ENCODE measurements around the gene C6orf47. TPM values are rescaled to one million over a fixed set of nuclear protein-coding genes. Genes with fewer than 3 reads are reported as not detected.
A peak's percentile ranks its signal among the peaks of the same experiment; 100 is the strongest.

C6orf47 gene
- total RNA-seq, 2 experiments from 2014 or later: 9.6 to 10.5 TPM

GRCh38 chr6:31661262-31662123 lies 915 bp upstream of the C6orf47 start:
- H3K27me3 Mint-ChIP-seq: no peaks in the 10 kb centered on the region
- ChIA-PET CTCF (interaction anchor here (0.8 to 2.7 kb wide), 2 partner anchors 9 to 201 kb away, joined by 3 to 9 read pairs; partner anchors contain the start of genes BAG6 and NEU1), POLR2A (interaction anchor here (0.7 to 7.9 kb wide), 14 partner anchors 8 to 201 kb away, joined by 3 to 250 read pairs (median 5); partner anchors contain the start of genes ABHD16A, APOM, ATP6V1G2 and BAG6)
- H3K27ac Mint-ChIP-seq: peak overlapping the region; percentile 94
- DNase-seq (peak in 1 of 14 experiments; percentile 25), ATAC-seq (ENCODE audit: poor library complexity) (no peak)
- H3K4me1 ChIP-seq (ENCODE audit: insufficient read depth, low read length): peaks cover 74% of the 10 kb centered on the region
- peak overlapping the region; percentile 47 to 70 for H3K27ac ChIP-seq (ENCODE audit: low read depth in 1 of 2, low read length in 2 of 2)
- H3K9me3 Mint-ChIP-seq: no peaks in the 10 kb centered on the region
- peaks cover 72% of the 10 kb centered on the region for H3K4me1 Mint-ChIP-seq (ENCODE audit: low read depth)
- peaks cover 45% of the 10 kb centered on the region for H3K36me3 ChIP-seq (ENCODE audit: insufficient read depth, low read length)
- H3K36me3 Mint-ChIP-seq (ENCODE audit: low read depth): peaks cover 70% of the 10 kb centered on the region
- intact Hi-C loops (cut with DNase I, micrococcal nuclease): loop anchor here in 1 of 2 experiments (2.0 to 10.0 kb wide), 4 partner anchors 41 to 1543 kb away; partner anchors contain the start of genes ABCF1, GPSM3, HSD17B8 and PBX2
- H3K4me3 ChIP-seq (ENCODE audit: low read length): peak overlapping the region; percentile 80
- peak overlapping the region; percentile 95 for H3K4me3 Mint-ChIP-seq
- H3K27me3 ChIP-seq (ENCODE audit: control insufficient read depth in 1 of 2, insufficient read depth in 2 of 2, low read length in 2 of 2): no peaks in the 10 kb centered on the region
- TF ChIP-seq CTCF (IDR thresholded peaks at IDR 0.05): no peak
- H3K9me3 ChIP-seq (ENCODE audit: control insufficient read depth in 1 of 2, insufficient read depth in 1 of 2, low read length in 2 of 2): no peaks in the 10 kb centered on the region

GRCh38 chr6:31659649-31660380 lies 763 bp downstream of the C6orf47 start:
- Mint-ChIP-seq H3K36me3 (ENCODE audit: low read depth) (peaks cover 61% of the 10 kb centered on the region), H3K27ac (peak overlapping the region; percentile 94), H3K9me3 (no peaks in the 10 kb centered on the region), H3K4me1 (ENCODE audit: low read depth) (peaks cover 75% of the 10 kb centered on the region), H3K4me3 (peak overlapping the region; percentile 95), H3K27me3 (no peaks in the 10 kb centered on the region)
- TF ChIP-seq CTCF (IDR thresholded peaks at IDR 0.05): no peak
- peaks cover 67% of the 10 kb centered on the region for H3K4me1 ChIP-seq (ENCODE audit: insufficient read depth, low read length)
- peaks cover 48% of the 10 kb centered on the region for H3K36me3 ChIP-seq (ENCODE audit: insufficient read depth, low read length)
- CTCF ChIA-PET: interaction anchor here (0.9 to 2.7 kb wide), 2 partner anchors 7 to 30 kb away, joined by 3 to 9 read pairs; partner anchors contain the start of gene BAG6
- H3K27ac ChIP-seq (ENCODE audit: low read depth in 1 of 2, low read length in 2 of 2): peak overlapping the region; percentile 70 to 71
- H3K9me3 ChIP-seq (ENCODE audit: control insufficient read depth in 1 of 2, insufficient read depth in 1 of 2, low read length in 2 of 2): no peaks in the 10 kb centered on the region
- H3K27me3 ChIP-seq (ENCODE audit: control insufficient read depth in 1 of 2, insufficient read depth in 2 of 2, low read length in 2 of 2): no peaks in the 10 kb centered on the region
- ATAC-seq (ENCODE audit: poor library complexity) (peak; percentile 54), DNase-seq (peak in 4 of 14 experiments; percentile 35 to 52 (median 48))
- intact Hi-C loops (cut with DNase I, micrococcal nuclease): loop anchor here (1.0 to 10.0 kb wide), 5 partner anchors 8 to 1545 kb away; partner anchors contain the start of genes BAG6 (in 2 of the 2), ABCF1 (in 1 of the 2), GPSM3 (in 1 of the 2) and HSD17B8 (in 1 of the 2)
- POLR2A ChIA-PET: interaction anchor here (0.6 to 7.9 kb wide), 12 partner anchors 6 to 1403 kb away, joined by 3 to 250 read pairs (median 5); partner anchors contain the start of genes ABHD16A, APOM, ATP6V1G2 and BAG6
- peak overlapping the region; percentile 80 for H3K4me3 ChIP-seq (ENCODE audit: low read length)

Data from CD4-positive, alpha-beta T cell (primary cell).